Activated CD8-positive, alpha-beta memory T cell treated with anti-CD3 and anti-CD28 coated beads for 48 hours (primary cell): ENCODE measurements around the gene ISOC1.
A peak's percentile ranks its signal among the peaks of the same experiment; 100 is the strongest.

ENCODE experiments used
- DNase-seq, 3 experiments: peaks; one replicate each; pipeline ENCODE4 v3.0.0-alpha.2; 2020; ENCODE audit warnings: low read depth in 2 of 3, low spot score in 2 of 3

Gene ISOC1

DNA sequence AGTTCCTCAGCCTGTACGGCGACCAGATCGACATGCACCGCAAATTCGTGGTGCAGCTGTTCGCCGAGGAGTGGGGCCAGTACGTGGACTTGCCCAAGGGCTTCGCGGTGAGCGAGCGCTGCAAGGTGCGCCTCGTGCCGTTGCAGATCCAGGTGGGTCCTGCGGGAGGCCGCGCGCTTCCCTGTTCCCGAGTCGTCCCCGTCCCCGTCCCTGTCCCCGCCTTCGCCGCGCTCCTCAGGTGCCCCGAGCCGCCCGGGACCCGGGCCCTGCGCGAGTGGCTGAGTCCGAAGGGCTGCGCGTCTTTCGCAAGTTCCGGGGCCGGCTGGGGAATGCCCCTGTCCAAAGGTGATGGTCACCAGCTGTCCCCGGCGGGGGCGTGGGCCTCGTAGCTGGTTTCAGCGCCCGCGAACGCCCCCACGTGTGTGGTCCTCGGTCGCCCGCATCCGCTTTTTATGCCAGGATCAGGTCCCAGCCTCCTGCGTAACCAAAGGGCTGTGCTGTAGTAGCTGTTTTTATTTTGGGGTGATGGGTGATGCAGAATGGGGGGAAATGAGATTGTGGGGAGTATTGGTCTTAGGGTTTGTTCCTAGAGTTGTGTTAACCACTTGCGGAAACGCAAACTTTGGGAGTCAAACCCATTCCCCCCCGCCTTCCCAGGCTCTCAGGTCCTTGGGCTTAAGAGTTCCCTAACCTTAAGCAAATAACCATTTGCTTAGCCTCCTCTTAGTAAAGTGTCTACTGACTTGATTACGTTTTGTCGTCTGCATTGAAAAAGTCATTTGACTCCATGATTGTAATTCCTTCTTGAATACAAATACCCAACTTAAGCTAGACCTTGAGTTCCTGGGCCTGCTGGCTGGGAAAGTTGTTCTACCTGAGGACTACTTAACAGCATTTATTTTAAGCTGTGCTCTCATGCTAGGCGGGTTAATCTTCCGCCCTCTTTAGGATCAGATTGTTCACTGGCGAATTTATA lies 663 bp downstream of the ISOC1 start:
- peak in 2 of 3 experiments; percentile 15 to 36 for DNase-seq

DNA sequence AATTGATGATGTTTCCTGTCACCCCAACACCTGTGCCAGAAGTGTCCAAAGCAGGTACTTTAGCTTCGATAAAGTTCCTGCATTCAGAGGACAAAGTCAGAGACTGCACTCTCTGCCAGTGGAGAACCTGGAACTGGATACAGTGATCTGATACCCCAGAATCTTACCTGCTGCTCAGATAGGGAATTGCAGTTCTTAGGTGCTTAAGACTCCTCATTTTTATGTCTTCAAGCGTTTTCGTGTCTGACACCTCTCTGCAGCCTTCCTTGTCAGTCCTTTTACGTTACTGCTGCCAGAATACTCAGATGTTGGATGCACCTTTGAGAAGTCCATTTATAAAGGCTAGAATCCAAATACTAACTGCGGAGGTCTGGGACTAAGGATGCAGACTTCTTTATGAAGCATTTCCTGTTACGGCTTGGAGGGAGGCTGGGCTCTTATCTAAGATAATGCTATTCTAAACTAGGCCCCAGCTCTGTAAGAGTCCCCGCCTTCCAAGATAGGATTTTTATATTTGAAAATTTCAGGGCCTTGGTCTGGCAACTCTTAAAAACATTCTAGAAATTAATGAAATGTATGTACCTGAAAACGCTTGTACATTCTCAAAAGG lies 1.9 kb downstream of the ISOC1 start:
- DNase-seq: no peak

DNA sequence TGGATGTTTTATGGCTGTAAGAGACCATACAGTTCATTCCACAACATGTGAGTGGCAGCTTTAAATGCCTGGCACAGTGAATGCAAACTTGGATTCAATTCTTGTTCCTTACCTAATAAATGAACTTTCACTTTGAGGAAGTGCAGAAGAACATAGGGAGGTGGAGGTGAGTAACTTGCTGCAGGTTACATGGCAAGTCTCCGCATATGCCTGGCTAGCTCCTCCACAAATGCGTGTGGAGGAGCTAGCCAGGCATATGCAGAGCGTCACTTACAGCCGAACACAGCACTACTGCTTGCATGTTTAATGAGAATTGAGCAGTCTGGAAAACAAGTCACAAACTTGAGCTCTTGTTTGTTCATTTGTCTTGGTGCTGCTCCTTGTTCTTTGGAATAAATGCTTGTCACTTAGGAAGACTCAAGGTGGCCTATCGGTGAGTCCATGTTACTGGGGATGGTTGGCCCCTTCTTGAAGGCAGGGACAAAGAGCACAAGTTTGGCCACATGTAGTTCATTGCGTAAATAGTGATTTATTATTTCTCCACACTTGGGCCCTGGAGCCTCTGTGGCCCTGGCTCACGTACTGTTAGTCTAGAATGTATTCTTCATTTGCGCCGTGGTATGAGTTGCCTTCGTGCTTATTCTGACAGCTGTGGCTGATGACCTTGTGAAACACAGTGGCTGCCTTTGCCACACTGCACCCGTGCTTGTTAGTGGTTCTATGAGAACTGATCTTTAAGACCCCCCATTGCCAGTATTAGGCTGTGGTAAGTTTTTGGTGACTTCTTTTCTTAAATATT lies 3.1 kb downstream of the ISOC1 start:
- no peak for DNase-seq

DNA sequence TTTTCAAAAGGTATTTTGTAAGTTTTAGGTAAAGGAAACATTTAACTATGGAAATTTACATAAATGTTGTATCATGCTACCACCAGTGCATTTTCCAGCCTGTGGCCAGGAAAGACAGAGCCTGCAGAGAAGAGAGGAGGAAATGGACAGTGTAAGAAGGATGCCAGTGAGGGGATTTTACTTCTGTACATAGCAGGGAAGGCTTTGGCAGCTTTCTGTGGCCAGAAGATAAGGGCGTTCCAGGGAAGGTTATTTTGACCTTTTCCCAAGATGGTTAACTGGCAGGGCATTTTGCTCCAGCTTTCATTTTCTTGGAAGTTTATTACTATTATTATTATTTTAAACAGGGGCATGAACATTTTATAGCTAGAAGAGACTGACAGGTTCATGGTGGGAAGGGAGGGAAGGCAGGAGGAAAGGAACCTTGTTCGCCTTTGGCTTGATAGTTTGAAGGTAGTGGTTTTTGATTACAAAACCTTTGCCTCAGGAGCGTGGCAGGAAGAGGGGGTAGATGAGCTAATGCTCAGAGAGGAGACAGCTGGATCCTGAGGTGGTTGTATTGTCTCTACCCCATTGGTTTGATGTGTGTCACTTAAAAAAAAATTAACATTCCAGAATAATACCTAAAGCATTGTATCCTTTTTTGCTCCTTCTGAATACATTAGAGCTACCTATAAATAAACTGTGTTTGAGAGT lies 4.1 kb downstream of the ISOC1 start:
- DNase-seq: no peak

DNA sequence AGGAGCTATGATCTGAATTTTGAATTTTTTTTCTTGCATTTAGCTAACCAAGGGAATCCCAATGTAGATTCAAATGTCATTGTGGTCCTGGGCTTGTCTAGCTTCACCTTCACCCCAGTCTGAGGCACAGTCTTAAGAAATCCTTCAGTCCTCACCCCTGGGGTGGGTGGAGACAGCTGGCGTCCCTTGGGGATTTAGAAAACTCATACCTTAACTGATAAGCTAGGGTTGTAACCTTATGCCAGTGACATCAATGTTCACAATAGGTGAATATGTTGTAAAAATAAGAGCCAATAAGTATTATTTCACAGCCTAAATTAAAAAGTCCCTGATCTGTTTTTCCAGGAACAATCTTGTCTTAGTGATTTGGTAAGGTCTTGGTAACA lies 4.6 kb downstream of the ISOC1 start:
- DNase-seq: no peak

DNA sequence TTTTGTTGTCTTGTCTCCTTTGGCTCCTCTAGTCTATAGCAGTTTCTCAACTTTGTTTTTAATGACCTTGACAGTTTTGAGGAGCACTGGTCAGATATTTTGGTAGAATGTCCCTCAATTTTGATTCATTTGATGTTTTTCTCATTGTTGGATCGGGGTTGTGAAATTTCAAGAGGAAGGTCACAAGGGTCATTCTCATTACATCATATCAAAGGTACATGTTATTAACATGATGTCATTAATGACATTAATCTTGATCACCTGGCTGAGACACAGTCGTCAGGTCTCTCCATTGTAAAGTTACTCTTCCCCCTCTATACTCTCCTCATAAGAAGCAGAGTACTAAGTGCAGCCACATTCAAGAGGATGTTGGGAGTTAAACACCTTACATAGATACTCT lies 7.2 kb downstream of the ISOC1 start:
- DNase-seq: no peak

DNA sequence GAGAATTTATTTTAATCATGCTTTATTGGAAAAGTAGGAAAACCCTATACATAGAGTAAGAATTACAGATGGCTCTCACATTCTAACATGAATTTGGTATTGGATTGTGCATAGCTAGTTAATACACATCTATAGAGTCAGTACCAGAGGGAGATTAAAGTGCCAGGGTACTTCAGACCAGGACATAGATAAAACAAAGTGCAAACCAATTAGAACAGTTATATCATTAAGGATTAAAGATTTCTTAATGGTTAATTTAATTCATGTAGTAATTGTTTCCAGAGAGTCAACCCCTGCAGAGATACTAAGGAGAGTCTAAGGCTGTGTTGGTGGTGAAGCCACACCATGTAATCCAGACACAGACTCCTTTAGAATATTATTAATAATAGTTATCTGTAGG lies 8.8 kb downstream of the ISOC1 start:
- DNase-seq: no peak

DNA sequence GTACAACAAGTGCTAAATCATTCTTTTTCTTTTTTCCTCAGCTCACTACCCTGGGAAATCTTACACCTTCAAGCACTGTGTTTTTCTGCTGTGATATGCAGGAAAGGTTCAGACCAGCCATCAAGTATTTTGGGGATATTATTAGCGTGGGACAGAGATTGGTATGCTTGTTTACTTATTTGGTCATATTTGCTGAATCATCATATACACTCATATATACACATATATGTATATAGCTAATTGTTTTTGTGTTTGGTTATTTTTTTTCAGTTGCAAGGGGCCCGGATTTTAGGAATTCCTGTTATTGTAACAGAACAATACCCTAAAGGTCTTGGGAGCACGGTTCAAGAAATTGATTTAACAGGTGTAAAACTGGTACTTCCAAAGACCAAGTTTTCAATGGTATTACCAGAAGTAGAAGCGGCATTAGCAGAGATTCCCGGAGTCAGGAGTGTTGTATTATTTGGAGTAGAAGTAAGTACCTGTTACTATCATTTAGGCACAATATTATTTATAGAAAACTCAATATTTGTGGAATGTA lies 10.4 kb downstream of the ISOC1 start:
- no peak for DNase-seq

DNA sequence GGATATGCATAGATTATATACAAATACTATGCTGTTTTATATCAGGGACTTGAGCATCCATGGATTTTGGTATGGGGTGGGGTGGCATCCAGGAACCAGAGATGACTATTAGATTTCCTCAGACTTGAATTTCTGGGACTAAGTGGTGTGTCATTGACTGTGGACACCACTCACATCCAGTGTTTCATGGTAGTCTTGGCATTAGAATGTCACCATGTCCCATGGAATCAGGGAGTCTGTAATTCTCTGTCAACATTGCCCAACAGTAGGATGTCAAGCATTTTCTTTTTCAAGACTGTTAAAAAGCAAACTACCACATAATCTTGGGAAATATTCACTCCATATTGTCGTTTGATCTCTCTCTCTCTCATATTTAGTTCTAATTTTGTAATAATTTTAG lies 13.1 kb downstream of the ISOC1 start:
- no peak for DNase-seq

DNA sequence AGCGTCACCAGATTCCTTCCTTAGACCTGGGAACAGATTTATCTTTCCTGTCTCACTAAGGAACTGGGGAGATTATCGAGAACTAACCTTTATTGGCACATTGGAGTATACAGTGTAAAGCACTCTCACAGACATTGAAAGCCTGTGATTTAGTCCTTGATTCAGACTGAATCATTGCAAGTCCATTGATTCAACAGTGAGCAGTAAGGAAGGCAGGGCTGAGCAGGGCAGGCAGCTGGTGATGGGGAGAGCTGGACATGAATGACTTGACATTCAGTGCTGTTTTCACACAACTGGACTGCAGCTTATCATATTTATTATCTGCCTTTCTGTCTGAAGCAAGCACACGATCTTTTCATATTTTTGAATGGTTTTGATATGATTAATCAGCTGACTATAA lies 16.2 kb downstream of the ISOC1 start:
- no peak for DNase-seq

DNA sequence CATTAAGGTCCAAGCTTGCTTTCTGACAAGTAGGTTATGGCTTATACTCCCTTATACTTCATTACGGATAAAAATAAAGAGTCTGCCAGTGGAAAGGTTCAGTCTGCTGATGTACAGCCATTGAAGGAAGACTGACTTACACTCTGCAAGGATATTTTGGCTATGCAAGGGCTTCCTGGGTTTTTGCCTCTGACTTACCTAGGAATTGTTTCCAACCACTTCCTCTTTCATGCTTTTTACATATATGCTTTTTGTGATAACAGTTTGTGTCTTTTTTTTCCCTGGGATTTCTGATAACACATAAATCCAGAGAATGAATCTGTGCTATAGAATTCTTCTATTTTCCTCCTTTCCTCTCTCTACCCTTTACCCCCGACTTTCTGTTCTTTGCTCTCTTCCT lies 16.8 kb downstream of the ISOC1 start:
- DNase-seq: no peak

DNA sequence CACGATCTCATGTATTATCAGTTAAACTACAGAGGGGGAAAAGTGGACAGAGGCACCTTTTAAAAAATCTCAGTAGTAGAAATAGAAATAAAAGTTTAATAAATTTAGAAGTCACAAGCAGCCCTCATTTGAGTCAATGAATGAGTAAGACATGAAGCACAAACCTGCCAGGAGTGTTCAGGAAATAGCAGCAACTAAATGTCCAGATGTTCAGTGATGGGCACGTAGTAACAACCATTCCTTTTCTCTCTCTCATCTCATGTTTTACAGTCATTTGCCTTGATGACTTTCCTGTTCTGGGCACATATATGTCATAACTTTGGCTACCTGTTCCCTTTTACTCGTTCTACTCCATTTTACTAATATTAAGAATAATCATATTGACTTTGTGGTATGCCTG lies 17.7 kb downstream of the ISOC1 start:
- no peak for DNase-seq

DNA sequence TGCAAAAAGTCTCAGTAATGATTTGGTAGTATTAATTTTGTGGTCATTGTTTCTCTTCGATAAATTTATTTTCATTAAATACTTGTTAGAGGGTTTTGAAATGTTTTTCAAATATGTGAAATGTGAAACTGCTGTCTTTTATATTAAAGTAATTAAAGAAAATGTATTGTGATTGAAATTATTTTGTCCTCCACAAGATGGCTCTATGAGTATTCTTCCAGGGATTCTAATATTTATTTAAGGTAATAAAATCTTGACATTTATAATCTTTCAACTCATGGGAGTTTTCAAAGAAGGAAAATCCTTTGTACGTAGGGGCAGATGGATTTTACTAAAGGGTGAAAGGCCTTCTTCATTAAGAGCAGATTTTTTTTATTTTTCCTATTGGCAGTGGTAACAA lies 19.3 kb downstream of the ISOC1 start:
- no peak for DNase-seq

DNA sequence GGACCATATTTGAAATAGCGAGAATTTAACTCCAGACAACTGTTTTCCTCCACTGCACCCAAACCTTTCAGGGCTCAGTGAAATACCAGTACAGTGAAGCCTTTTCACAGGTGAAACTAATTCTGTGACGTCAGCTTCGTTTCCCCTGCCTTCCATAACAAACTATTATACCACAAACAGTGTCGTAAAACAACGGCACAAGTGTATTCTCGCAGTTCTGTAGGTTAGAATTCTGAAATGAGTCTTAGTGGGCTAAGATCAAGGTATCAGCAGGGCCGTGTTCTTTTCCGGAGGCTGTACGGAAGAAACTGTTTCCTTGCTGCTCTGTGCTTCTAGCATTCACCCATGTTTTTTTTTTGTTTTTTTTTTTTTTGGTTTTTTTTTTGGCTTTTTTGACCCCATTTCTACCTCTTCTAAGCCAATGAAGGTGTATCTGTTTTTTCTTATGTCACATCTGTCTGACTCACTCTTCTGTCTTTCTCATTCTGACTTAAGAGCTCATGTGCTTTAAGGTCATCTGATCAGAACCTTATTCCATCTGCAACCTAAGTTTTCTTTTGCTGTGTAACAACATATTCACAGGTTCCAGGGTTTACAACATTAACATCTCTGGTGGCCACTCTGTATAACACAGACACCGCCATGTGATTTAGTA lies 20.1 kb downstream of the ISOC1 start:
- no peak for DNase-seq

DNA sequence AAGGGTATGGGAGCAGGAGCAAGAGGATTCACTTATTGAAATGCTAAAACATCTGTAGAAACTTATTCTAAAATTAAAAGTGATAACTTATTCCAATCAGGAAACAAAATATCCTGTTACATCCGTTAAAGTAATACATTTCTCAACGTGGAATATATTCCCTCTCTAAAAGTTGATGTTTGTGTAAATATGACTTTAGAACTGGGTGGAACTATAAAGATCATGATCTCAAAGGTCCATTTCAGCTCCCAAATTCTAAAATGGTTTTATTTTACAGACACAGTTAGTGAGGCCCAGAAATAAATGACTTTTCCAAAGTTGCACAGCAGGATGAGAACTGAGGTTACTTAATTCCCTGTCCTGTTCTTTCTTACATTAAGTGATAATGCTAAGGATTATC lies 21.1 kb downstream of the ISOC1 start:
- DNase-seq: no peak

DNA sequence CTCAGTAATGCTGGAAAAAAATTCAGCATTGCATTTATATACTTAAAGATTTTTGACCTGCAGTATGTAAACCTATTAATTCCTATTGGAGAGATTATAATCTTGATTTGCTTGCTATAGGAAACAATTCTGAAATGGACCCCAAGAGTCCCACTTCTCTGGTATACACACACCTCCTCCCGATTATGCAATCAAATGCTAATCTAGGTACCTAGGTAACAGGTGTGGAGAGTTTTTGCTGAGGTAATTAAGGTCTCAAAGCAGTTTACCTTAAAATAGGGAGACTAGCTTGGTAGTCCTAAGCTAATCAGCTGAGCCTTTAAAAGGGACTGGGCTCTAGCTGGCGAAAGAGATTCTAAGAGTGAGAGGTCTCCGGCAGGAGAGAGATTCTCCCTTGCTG lies 22.2 kb downstream of the ISOC1 start:
- no peak for DNase-seq

DNA sequence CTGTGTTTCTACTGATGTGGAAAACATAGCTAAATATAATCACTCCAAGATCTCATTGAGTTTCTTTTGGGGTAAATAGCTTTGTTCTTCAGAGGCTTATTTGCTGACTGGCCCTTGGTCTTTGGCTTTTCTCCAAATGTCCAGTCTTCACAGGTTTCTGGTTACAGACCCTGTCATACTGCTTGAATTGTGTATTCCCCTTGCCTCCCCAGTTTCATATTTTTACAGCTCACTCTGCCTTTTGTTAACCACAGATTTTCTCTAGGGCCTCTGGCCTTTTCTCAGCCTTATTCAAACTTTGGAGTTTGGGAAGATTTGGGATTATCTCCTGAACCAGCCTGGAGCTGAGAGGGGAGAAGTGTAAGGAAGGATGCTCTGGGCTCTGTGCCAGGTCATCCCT lies 23.9 kb downstream of the ISOC1 start:
- no peak for DNase-seq

DNA sequence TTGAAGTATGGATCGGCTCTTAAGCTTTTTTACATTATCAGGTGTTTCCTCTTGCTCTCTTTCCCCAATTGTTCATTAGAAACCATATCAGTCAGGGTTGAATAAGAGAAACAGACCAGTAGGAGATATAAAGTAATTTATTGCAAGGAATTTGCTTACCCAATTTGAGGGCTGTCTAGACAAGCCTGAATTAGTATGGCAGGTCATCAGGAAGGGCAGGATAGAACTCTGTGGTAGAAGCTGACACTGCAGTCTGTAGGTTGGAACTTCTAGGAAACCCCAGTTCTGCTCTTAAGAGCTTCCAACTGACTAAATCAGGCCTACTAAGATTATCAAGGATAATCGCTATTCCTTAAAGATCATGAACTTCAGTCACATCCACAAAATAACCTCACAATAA lies 24.3 kb downstream of the ISOC1 start:
- no peak for DNase-seq

DNA sequence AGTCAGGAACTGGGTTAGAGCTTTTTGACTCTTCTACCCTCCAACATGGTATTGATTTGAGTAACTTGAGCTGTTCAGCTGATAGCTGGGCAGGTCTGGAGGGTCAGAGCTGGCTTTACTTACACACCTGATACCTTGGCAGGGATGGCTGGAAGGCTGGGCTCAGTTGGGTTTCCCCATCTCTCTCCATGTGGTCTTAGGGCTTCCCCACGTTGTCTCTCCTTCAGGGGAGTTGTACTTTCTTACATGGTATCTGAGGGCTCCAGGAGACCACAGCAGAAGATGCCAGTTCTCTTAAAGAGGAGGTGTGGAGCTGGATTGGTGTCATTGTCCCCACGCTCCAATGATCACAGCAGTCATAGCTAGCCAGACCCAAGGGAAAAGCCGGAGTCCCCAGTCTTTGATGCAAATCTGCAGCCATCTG lies 25.6 kb downstream of the ISOC1 start:
- no peak for DNase-seq

DNA sequence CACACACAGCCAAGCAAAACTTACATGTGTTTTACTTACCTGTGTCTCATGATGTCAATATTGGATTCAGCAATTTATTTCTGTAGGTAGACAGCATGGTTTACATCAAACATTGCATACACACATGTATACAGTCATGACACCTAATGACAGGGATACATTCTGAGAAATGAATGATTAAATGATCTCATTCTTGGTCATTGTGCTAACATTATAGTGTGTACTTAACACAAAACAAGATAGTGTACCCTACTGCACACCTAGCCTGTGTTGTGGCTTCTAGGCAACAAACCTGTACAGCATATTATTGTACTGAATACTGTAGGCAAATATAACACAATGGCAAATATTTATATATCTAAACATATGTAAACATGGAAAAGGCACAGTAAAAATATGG lies 28.0 kb downstream of the ISOC1 start:
- DNase-seq: no peak

DNA sequence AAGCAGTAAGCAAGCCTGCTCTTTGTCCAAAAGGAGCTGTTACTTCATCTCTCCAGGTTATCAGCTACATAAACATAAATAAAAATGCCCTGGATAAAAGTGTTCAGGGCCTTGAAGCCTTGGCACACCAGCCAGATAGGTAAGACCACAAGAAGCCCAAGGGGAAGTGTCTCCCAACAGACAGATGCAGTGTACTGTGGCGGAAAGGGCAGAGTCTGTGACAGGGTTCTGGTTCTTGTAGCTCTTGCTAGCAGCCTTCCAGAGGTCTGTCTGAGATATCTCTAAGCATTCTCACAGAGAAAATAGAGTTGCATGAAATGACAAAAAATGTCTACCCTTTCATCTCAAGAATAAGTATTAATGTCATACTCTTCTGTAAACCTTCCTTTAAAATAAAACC lies 30.1 kb downstream of the ISOC1 start:
- no peak for DNase-seq
